Glutamatergic neuron (in vitro differentiated cells): ENCODE measurements around the gene LRP1B. TPM values are rescaled to one million over a fixed set of nuclear protein-coding genes. Genes with fewer than 3 reads are reported as not detected.

Experiments used
- DNase-seq: peaks from one replicate; pipeline ENCODE4 v3.0.0; 2022
- H3K27ac Mint-ChIP-seq: one replicate; pipeline ENCODE4 v1.8.0; 2020; ENCODE audit warnings: mild to moderate bottlenecking, mixed read lengths, inconsistent platforms; ENCODE audit not compliant: unreplicated experiment
- H3K27me3 Mint-ChIP-seq: one replicate; pipeline ENCODE4 v1.8.0; 2020; ENCODE audit warnings: mild to moderate bottlenecking, moderate library complexity, mixed read lengths, inconsistent platforms; ENCODE audit not compliant: unreplicated experiment
- H3K36me3 Mint-ChIP-seq: one replicate; pipeline ENCODE4 v1.8.0; 2020; ENCODE audit warnings: mild to moderate bottlenecking, mixed read lengths, inconsistent platforms; ENCODE audit not compliant: unreplicated experiment
- H3K4me1 Mint-ChIP-seq: one replicate; pipeline ENCODE4 v1.8.0; 2020; ENCODE audit warnings: mild to moderate bottlenecking, low read depth, mixed read lengths, inconsistent platforms; ENCODE audit not compliant: unreplicated experiment
- H3K4me3 Mint-ChIP-seq: one replicate; pipeline ENCODE4 v1.8.0; 2020; ENCODE audit warnings: mild to moderate bottlenecking, mixed read lengths, inconsistent platforms; ENCODE audit not compliant: unreplicated experiment
- H3K9me3 Mint-ChIP-seq: one replicate; pipeline ENCODE4 v1.8.0; 2020; ENCODE audit warnings: mild to moderate bottlenecking, moderate library complexity, mixed read lengths, inconsistent platforms; ENCODE audit not compliant: unreplicated experiment
- total RNA-seq: library from RNA; stranded (reverse); fragmentation: NEBNext Ultra II Directional; extraction: Animal tissue kit (Norgen Biotek cat#: 25700); gene quantifications from one replicate; pipeline ENCODE4 v1.2.1, GENCODE V29; 2021; ENCODE audit not compliant: unreplicated experiment
- TF ChIP-seq, protein P1 (sequence below): fragments of 200-600 bp; sonication (generic); IDR thresholded peaks from one replicate; pipeline ENCODE4 v1.5.0; 2021; ENCODE audit not compliant: partially characterized antibody, unreplicated experiment

LRP1B gene
- total RNA-seq, 1 donor from 2014 or later: 28.7 TPM

DNA sequence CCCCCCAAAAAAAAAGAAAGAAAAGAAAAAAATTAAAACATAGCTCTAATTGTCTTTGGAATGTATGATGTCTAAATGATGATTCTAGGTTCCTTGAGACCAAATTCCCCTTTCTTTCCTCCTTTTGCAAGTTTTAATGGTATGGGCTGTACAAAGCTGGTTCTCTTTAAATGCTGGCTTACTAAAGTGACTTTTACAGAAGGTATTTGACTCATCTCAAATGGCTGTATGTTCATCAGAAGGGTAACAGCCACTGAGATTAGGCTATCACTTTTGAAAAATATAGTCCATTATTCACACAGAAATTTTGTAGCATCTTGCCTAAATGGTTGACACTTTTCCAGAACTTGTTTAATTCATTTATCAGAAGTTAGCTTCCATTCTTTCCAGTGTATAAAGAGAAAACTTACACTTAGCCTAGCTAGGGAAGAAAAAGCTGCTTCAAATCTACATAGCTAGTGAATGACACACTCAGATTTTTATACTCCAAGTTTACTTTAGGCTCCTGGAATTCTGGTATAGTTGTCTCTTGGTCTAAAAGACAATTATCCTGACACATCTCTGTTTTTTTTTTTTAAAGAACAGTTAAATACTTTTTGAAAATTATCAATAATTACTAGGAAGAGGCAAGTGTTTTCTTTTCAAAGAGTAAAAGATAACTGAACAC, 622.6 kb downstream of the LRP1B start:
- DNase-seq: no peak
- Mint-ChIP-seq H3K36me3 (no peaks in the 10 kb centered on the region), H3K4me1 (peaks cover 12% of the 10 kb centered on the region), H3K4me3 (no peak overlapping the region), H3K9me3 (no peaks in the 10 kb centered on the region), H3K27ac (no peak overlapping the region), H3K27me3 (no peaks in the 10 kb centered on the region)
- TF ChIP-seq, protein P1, sequence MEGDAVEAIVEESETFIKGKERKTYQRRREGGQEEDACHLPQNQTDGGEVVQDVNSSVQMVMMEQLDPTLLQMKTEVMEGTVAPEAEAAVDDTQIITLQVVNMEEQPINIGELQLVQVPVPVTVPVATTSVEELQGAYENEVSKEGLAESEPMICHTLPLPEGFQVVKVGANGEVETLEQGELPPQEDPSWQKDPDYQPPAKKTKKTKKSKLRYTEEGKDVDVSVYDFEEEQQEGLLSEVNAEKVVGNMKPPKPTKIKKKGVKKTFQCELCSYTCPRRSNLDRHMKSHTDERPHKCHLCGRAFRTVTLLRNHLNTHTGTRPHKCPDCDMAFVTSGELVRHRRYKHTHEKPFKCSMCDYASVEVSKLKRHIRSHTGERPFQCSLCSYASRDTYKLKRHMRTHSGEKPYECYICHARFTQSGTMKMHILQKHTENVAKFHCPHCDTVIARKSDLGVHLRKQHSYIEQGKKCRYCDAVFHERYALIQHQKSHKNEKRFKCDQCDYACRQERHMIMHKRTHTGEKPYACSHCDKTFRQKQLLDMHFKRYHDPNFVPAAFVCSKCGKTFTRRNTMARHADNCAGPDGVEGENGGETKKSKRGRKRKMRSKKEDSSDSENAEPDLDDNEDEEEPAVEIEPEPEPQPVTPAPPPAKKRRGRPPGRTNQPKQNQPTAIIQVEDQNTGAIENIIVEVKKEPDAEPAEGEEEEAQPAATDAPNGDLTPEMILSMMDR: no peak

DNA sequence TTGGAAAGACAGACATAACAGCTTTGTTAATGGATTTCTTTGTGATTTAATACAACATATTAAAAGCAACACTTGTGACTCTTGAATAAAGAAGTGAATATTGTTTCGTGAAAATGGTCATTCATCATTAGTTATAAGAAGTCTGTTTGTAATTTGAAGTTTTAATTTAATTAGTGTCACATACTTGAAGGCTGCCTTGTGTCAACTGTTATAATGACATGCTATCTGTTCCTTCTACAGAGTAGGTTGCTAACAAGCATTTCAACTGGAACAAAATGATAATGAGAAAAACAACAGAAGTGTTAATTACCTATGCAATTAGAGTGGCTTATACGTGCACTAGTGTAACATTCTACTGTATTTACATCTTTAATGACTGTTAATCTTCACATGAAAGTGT, 624.7 kb downstream of the LRP1B start:
- Mint-ChIP-seq H3K27ac (no peak overlapping the region), H3K36me3 (no peaks in the 10 kb centered on the region), H3K27me3 (no peaks in the 10 kb centered on the region), H3K9me3 (no peaks in the 10 kb centered on the region), H3K4me1 (peaks cover 12% of the 10 kb centered on the region), H3K4me3 (no peak overlapping the region)
- no peak for DNase-seq
- TF ChIP-seq, protein P1: no peak

DNA sequence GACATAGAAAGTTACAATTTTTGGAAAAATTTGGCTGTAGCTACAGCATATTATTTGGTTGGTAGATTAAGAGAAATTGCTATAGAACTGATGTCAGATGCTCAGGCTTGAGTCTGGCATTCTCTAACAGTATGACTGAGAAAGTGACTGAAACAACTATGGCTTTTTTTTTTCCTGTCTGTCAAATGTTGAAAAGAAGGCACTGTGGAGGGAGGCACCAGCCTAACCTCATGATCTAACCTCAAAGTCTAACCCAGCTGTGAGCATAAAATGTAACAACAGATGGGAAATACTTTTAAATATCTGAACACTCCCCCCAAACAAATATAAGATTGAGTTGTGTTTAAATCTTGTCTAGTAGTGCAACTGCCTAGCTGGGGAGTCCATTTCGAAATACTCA, 629.1 kb downstream of the LRP1B start:
- Mint-ChIP-seq H3K36me3 (no peaks in the 10 kb centered on the region), H3K4me1 (peaks cover 5% of the 10 kb centered on the region), H3K27me3 (no peaks in the 10 kb centered on the region), H3K9me3 (no peaks in the 10 kb centered on the region), H3K27ac (no peak overlapping the region), H3K4me3 (no peak overlapping the region)
- TF ChIP-seq, protein P1: no peak
- DNase-seq: no peak

DNA sequence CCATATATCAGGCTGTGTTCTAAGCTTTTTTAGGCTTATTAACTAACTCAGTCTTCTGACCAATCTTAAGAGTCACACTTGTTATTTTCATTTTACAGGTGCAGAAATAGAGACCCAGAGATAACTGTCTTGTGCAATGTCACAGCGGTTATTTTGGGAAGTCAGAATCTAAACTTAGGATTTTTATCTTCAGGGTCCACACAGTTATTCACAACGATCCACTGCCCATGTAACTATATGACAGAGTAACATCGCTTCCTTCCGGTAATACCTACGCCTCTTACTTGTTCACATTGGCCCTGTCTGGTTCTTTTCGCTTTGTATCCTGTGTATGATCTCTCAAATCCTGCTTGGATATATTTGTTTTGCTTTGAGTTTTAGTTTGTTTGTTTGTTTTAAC, 631.7 kb downstream of the LRP1B start:
- Mint-ChIP-seq H3K9me3 (no peaks in the 10 kb centered on the region), H3K4me1 (peaks cover 1% of the 10 kb centered on the region), H3K27me3 (peaks cover 1% of the 10 kb centered on the region), H3K36me3 (no peaks in the 10 kb centered on the region), H3K4me3 (no peak overlapping the region), H3K27ac (no peak overlapping the region)
- DNase-seq: no peak
- TF ChIP-seq, protein P1: no peak

DNA sequence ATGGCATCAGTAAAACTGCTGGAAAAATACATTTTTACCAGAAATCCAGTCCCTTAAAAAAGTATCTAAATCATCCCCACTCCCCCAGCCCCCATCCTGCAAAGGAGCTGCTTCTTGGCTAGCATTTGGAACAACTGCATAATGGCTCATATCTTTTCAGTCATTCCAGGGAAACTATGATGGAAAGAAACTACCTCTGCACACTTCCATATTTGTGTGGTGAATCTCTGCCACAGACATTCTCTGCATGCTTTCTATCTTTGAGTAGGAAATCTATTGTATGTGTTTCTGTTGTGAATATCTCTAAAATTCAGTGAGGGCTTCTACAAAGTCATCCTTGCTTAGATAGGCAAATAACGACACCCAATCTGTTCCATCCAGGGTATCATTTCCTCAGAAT, 632.3 kb downstream of the LRP1B start:
- Mint-ChIP-seq H3K36me3 (no peaks in the 10 kb centered on the region), H3K9me3 (no peaks in the 10 kb centered on the region), H3K27ac (no peak overlapping the region), H3K4me1 (peaks cover 4% of the 10 kb centered on the region), H3K27me3 (peaks cover 1% of the 10 kb centered on the region), H3K4me3 (no peak overlapping the region)
- DNase-seq: no peak
- TF ChIP-seq, protein P1: no peak
